Activated T-helper 17 cell treated with anti-CD3 and anti-CD28 coated beads, Interleukin-2, amount 50 U/mL, for 72 hours (primary cell): Measurements from ENCODE around the gene SYNDIG1L. TPM values are rescaled to one million over a fixed set of nuclear protein-coding genes. Genes with fewer than 3 reads are reported as not detected.
"Not testable (repeated sequence)": the region's sequence is repeated elsewhere in the genome, so short reads cannot be mapped to it uniquely, and the experiment has no call there.

Source experiments
- ATAC-seq: fragments of 150-1000 bp; cut with Tn5 transposase; replicated peaks from 2 replicates; pipeline ENCODE4 v1.10.0; 2021; ENCODE audit warnings: mild to moderate bottlenecking, moderate library complexity
- H3K27ac Mint-ChIP-seq: one replicate; pipeline ENCODE4 v1.8.0; 2022; ENCODE audit warnings: mixed read lengths
- H3K27me3 Mint-ChIP-seq: one replicate; pipeline ENCODE4 v1.8.0; 2022; ENCODE audit warnings: mixed read lengths
- H3K36me3 Mint-ChIP-seq: one replicate; pipeline ENCODE4 v1.8.0; 2022; ENCODE audit warnings: low read depth, mild to moderate bottlenecking, mixed read lengths
- H3K4me1 Mint-ChIP-seq: one replicate; pipeline ENCODE4 v1.8.0; 2022; ENCODE audit warnings: mixed read lengths
- H3K4me3 Mint-ChIP-seq: one replicate; pipeline ENCODE4 v1.8.0; 2022; ENCODE audit warnings: mild to moderate bottlenecking, mixed read lengths
- H3K9me3 Mint-ChIP-seq: one replicate; pipeline ENCODE4 v1.8.0; 2022; ENCODE audit warnings: mixed read lengths
- total RNA-seq, 2 donors: library from RNA; stranded (reverse); gene quantifications; one replicate each; pipeline ENCODE4 v1.2.3, GENCODE V29; 2022

The SYNDIG1L gene
- total RNA-seq, 2 donors from 2014 or later, result not detected

GRCh38 chr14:74402401-74403251 lies 23.4 kb downstream of the SYNDIG1L start:
- Mint-ChIP-seq H3K27me3 (no peaks in the 10 kb centered on the region), H3K4me1 (peaks cover 3% of the 10 kb centered on the region), H3K36me3 (no peaks in the 10 kb centered on the region), H3K27ac (peak overlapping the region; percentile 56), H3K4me3 (peak overlapping the region; percentile 66), H3K9me3 (no peaks in the 10 kb centered on the region)
- ATAC-seq, result no peak

- peak; percentile 86 for ATAC-seq
- peaks cover 2% of the 10 kb centered on the region for H3K27me3 Mint-ChIP-seq
These were observed 24.3 kb downstream of the SYNDIG1L start for GRCh38 chr14:74401504-74402241.

GRCh38 chr14:74400919-74401503 lies 25.0 kb downstream of the SYNDIG1L start:
- H3K27ac Mint-ChIP-seq, result peak overlapping the region; percentile 76
- peak; percentile 18 for ATAC-seq
- H3K36me3 Mint-ChIP-seq, result no peaks in the 10 kb centered on the region

More at GRCh38 chr14:74401504-74402241, 24.3 kb downstream of the SYNDIG1L start:
- Mint-ChIP-seq H3K4me1 (peaks cover 3% of the 10 kb centered on the region), H3K4me3 (peak overlapping the region; percentile 66), H3K9me3 (no peaks in the 10 kb centered on the region), H3K27ac (peak overlapping the region; percentile 76), H3K36me3 (no peaks in the 10 kb centered on the region)

GRCh38 chr14:74400031-74400685 lies 25.9 kb downstream of the SYNDIG1L start:
- ATAC-seq, result no peak
- H3K27ac Mint-ChIP-seq, result no peak overlapping the region
- peak overlapping the region; percentile 66 for H3K4me3 Mint-ChIP-seq
- H3K9me3 Mint-ChIP-seq, result no peaks in the 10 kb centered on the region
- H3K36me3 Mint-ChIP-seq, result no peaks in the 10 kb centered on the region
- H3K27me3 Mint-ChIP-seq, result peaks cover 3% of the 10 kb centered on the region
- peaks cover 3% of the 10 kb centered on the region for H3K4me1 Mint-ChIP-seq

More at GRCh38 chr14:74400919-74401503, 25.0 kb downstream of the SYNDIG1L start:
- Mint-ChIP-seq H3K4me1 (peaks cover 3% of the 10 kb centered on the region), H3K4me3 (peak overlapping the region; percentile 66), H3K27me3 (peaks cover 3% of the 10 kb centered on the region), H3K9me3 (no peaks in the 10 kb centered on the region)

GRCh38 chr14:74395094-74395493 lies 30.9 kb downstream of the SYNDIG1L start:
- Mint-ChIP-seq H3K36me3 (no peaks in the 10 kb centered on the region), H3K9me3 (no peaks in the 10 kb centered on the region), H3K27ac (no peak overlapping the region), H3K4me1 (no peaks in the 10 kb centered on the region), H3K4me3 (no peak overlapping the region), H3K27me3 (peaks cover 11% of the 10 kb centered on the region)
- ATAC-seq, result no peak

GRCh38 chr14:74394549-74394948 lies 31.5 kb downstream of the SYNDIG1L start:
- no peak for ATAC-seq
- H3K27me3 Mint-ChIP-seq, result peaks cover 12% of the 10 kb centered on the region
- H3K27ac Mint-ChIP-seq, result no peak overlapping the region
- no peaks in the 10 kb centered on the region for H3K4me1 Mint-ChIP-seq
- no peaks in the 10 kb centered on the region for H3K9me3 Mint-ChIP-seq
- H3K36me3 Mint-ChIP-seq, result no peaks in the 10 kb centered on the region
- no peak overlapping the region for H3K4me3 Mint-ChIP-seq

GRCh38 chr14:74392616-74393570 lies 33.1 kb downstream of the SYNDIG1L start:
- peaks cover 16% of the 10 kb centered on the region for H3K27me3 Mint-ChIP-seq
- no peaks in the 10 kb centered on the region for H3K9me3 Mint-ChIP-seq
- no peaks in the 10 kb centered on the region for H3K4me1 Mint-ChIP-seq
- no peak for ATAC-seq
- H3K4me3 Mint-ChIP-seq, result no peak overlapping the region
- no peaks in the 10 kb centered on the region for H3K36me3 Mint-ChIP-seq
- H3K27ac Mint-ChIP-seq, result no peak overlapping the region

GRCh38 chr14:74391479-74391878 lies 34.5 kb downstream of the SYNDIG1L start:
- no peaks in the 10 kb centered on the region for H3K4me1 Mint-ChIP-seq
- ATAC-seq, result no peak
- peaks cover 13% of the 10 kb centered on the region for H3K27me3 Mint-ChIP-seq
- no peak overlapping the region for H3K27ac Mint-ChIP-seq
- H3K36me3 Mint-ChIP-seq, result no peaks in the 10 kb centered on the region
- H3K9me3 Mint-ChIP-seq, result no peaks in the 10 kb centered on the region
- no peak overlapping the region for H3K4me3 Mint-ChIP-seq

- peaks cover 13% of the 10 kb centered on the region for H3K27me3 Mint-ChIP-seq
- H3K36me3 Mint-ChIP-seq, H3K9me3 Mint-ChIP-seq, H3K4me1 Mint-ChIP-seq, H3K27ac Mint-ChIP-seq, ATAC-seq, H3K4me3 Mint-ChIP-seq: not testable (repeated sequence)
These were observed 35.5 kb downstream of the SYNDIG1L start for GRCh38 chr14:74390505-74390904.

GRCh38 chr14:74389980-74390379 lies 36.0 kb downstream of the SYNDIG1L start:
- Mint-ChIP-seq H3K36me3 (no peaks in the 10 kb centered on the region), H3K4me1 (no peaks in the 10 kb centered on the region), H3K9me3 (no peaks in the 10 kb centered on the region), H3K27ac (no peak overlapping the region), H3K27me3 (peaks cover 13% of the 10 kb centered on the region), H3K4me3 (no peak overlapping the region)
- ATAC-seq, result no peak

GRCh38 chr14:74382231-74382630 lies 43.8 kb downstream of the SYNDIG1L start:
- Mint-ChIP-seq H3K9me3 (no peaks in the 10 kb centered on the region), H3K27me3 (no peaks in the 10 kb centered on the region), H3K36me3 (no peaks in the 10 kb centered on the region), H3K4me3 (no peak overlapping the region), H3K4me1 (no peaks in the 10 kb centered on the region), H3K27ac (no peak overlapping the region)
- ATAC-seq, result no peak

GRCh38 chr14:74381571-74381970 lies 44.4 kb downstream of the SYNDIG1L start:
- not testable (repeated sequence) for H3K36me3 Mint-ChIP-seq, H3K27me3 Mint-ChIP-seq, ATAC-seq, H3K27ac Mint-ChIP-seq, H3K9me3 Mint-ChIP-seq, H3K4me1 Mint-ChIP-seq, H3K4me3 Mint-ChIP-seq

GRCh38 chr14:74380845-74381244 lies 45.2 kb downstream of the SYNDIG1L start:
- Mint-ChIP-seq H3K4me1 (no peaks in the 10 kb centered on the region), H3K4me3 (no peak overlapping the region), H3K36me3 (no peaks in the 10 kb centered on the region), H3K9me3 (no peaks in the 10 kb centered on the region), H3K27me3 (no peaks in the 10 kb centered on the region), H3K27ac (no peak overlapping the region)
- ATAC-seq, result no peak
